Suprapubic skin (tissue), 3 donors: Measurements from ENCODE around the gene ARHGEF1.

Source experiments
- CTCF ChIP-seq, 2 donors: fragments of 200-600 bp in 1 of 2; fragments of 450-650 bp in 1 of 2; sonication (generic) in 1 of 2; IDR thresholded peaks; one replicate each; pipeline ENCODE4 v1.5.1; 2016 to 2019; ENCODE audit warnings: antibody characterized with exemption in 2 of 2, mild to moderate bottlenecking in 1 of 2, moderate library complexity in 1 of 2
- EP300 ChIP-seq: sonication (generic); formaldehyde crosslinking; IDR thresholded peaks from one replicate; pipeline ENCODE4 v1.6.1; 2017; ENCODE audit warnings: antibody characterized with exemption
- POLR2A ChIP-seq, 2 donors: fragments of 450-650 bp; IDR thresholded peaks; one replicate each; pipeline ENCODE4 v1.6.1; 2017; ENCODE audit warnings: antibody characterized with exemption in 2 of 2, mild to moderate bottlenecking in 2 of 2, moderate library complexity in 2 of 2

DNA sequence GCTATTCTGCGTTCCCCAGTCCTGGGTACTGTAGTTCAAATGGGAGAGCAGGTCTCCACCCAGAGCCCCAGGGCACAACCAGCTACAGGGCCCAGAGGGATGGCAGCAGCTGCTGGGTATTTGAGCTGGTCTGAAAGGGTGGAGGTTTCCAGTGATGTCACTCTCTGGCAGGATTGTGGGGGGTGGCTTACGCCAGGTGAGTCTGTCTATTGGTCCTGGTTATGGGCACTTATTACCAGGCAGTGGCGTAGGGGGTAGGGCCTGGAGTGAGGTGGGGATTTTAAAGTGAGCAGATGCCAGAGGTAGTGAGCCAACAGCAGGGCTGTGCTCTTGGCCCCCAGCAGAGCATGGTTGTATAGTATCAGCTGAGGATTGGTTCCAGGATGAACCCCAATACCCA, 16.7 kb upstream of the ARHGEF1 start:
- TF ChIP-seq CTCF (IDR thresholded peaks at IDR 0.05), result no peak
- TF ChIP-seq EP300, result no peak
- TF ChIP-seq POLR2A (IDR thresholded peaks at IDR 0.05), result no peak
